ENCODE data around the gene TUBA4A.

The TUBA4A gene

GRCh38 chr2:219277703-219278654 lies 24.3 kb upstream of the TUBA4A start:
- Histone ChIP-seq H3K27me3 (ENCODE audit: insufficient read depth, low read length) (no peaks in the 10 kb centered on the region), H3K4me3 (ENCODE audit: low read length) (peak overlapping the region; percentile 62), H3K36me3 (ENCODE audit: insufficient read depth, low read length) (peaks cover 12% of the 10 kb centered on the region), H3K4me1 (ENCODE audit: insufficient read depth, low read length) (peaks cover 20% of the 10 kb centered on the region), H3K9ac (ENCODE audit: low read depth, low read length) (no peak overlapping the region), H3K27ac (ENCODE audit: low read depth, low read length) (peak overlapping the region; percentile 75; the same call in 1 of the 2 replicates), H3K9me3 (ENCODE audit: insufficient read depth, low read depth, low read length) (no peaks in the 10 kb centered on the region)
- WGBS: 31% methylated on average over 25 of the region's 25 CpGs

DNA sequence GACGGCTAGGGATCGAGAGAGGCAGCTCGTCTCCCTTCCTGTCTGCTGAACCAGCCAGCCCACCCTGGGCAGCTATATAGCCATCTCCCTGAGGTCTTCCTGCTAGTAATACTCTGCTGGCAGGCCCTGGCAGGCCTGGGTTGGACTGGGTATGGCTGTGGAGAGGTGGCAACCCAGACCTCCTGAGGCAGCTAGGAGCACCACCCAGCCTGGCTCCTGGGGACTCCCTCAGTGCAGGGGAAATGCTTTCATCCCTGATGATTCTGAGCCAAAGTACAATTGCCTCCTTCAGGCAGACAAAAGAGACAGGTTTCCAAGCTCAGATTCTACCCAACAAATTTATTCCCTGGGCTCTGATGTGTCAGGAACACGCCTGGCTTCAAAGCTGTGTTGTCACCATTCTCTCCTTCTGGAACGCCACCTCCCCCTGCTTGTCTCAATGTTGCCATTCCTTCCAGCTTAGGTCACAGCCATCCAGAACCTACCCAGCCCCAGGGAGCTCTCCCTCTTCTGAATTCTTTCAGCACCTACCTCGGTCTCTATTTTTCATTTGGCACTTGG lies 20.7 kb upstream of the TUBA4A start:
- H3K27ac ChIP-seq (ENCODE audit: low read depth, low read length): peak overlapping the region; percentile 59
- H3K9me3 ChIP-seq (ENCODE audit: insufficient read depth, low read depth, low read length): no peaks in the 10 kb centered on the region
- 47% methylated on average over 6 of the region's 6 CpGs for WGBS

GRCh38 chr2:219273937-219274336 lies 20.2 kb upstream of the TUBA4A start:
- H3K9ac ChIP-seq (ENCODE audit: low read depth, low read length): peak overlapping the region; percentile 12; the same call in 1 of the 2 replicates
- no peak overlapping the region for H3K4me3 ChIP-seq (ENCODE audit: low read length)
- no peaks in the 10 kb centered on the region for H3K9me3 ChIP-seq (ENCODE audit: insufficient read depth, low read depth, low read length)
- H3K27ac ChIP-seq (ENCODE audit: low read depth, low read length): peak overlapping the region; percentile 59
- peaks cover 20% of the 10 kb centered on the region for H3K4me1 ChIP-seq (ENCODE audit: insufficient read depth, low read length)
- peaks cover 5% of the 10 kb centered on the region; the same call in 1 of the 2 replicates for H3K27me3 ChIP-seq (ENCODE audit: insufficient read depth, low read length)
- no peaks in the 10 kb centered on the region for H3K36me3 ChIP-seq (ENCODE audit: insufficient read depth, low read length)
- WGBS: 81% methylated on average over 3 of the region's 3 CpGs

More for the DNA sequence above, 20.7 kb upstream of the TUBA4A start:
- Histone ChIP-seq H3K36me3 (ENCODE audit: insufficient read depth, low read length) (no peaks in the 10 kb centered on the region), H3K4me3 (ENCODE audit: low read length) (no peak overlapping the region), H3K9ac (ENCODE audit: low read depth, low read length) (peak overlapping the region; percentile 12; the same call in 1 of the 2 replicates), H3K4me1 (ENCODE audit: insufficient read depth, low read length) (peaks cover 20% of the 10 kb centered on the region), H3K27me3 (ENCODE audit: insufficient read depth, low read length) (no peaks in the 10 kb centered on the region)

GRCh38 chr2:219272995-219273394 lies 19.3 kb upstream of the TUBA4A start:
- H3K9ac ChIP-seq (ENCODE audit: low read depth, low read length): no peak overlapping the region
- H3K27ac ChIP-seq (ENCODE audit: low read depth, low read length): no peak overlapping the region
- no peak overlapping the region for H3K4me3 ChIP-seq (ENCODE audit: low read length)
- no peaks in the 10 kb centered on the region for H3K9me3 ChIP-seq (ENCODE audit: insufficient read depth, low read depth, low read length)
- H3K36me3 ChIP-seq (ENCODE audit: insufficient read depth, low read length): no peaks in the 10 kb centered on the region
- 95% methylated on average over 2 of the region's 2 CpGs for WGBS
- H3K4me1 ChIP-seq (ENCODE audit: insufficient read depth, low read length): peaks cover 12% of the 10 kb centered on the region
- H3K27me3 ChIP-seq (ENCODE audit: insufficient read depth, low read length): peaks cover 5% of the 10 kb centered on the region; the same call in 1 of the 2 replicates

DNA sequence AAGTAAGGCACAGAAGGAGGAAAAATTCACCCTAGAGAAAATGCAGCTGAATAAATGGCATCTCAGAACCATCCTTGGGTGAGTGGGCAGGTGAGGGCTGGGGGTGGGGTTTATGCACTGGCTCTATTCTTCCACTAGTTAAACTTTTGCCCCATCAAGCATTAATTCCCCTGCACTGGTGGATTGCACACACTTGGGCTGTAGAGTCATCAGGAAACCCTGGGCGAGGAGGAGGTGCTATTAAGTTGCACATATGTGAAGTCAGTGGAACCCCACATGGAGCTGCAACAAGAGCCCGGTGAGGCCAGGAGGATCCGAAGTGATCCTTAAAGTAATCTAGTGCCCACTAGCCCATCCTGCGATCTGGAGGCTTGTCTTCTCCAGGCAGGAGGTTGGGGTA lies 18.6 kb upstream of the TUBA4A start:
- no peak overlapping the region for H3K27ac ChIP-seq (ENCODE audit: low read depth, low read length)
- peaks cover 8% of the 10 kb centered on the region; the same call in 1 of the 2 replicates for H3K4me1 ChIP-seq (ENCODE audit: insufficient read depth, low read length)
- no peaks in the 10 kb centered on the region for H3K36me3 ChIP-seq (ENCODE audit: insufficient read depth, low read length)
- 87% methylated on average over 4 of the region's 4 CpGs for WGBS
- no peak overlapping the region for H3K9ac ChIP-seq (ENCODE audit: low read depth, low read length)
- no peak overlapping the region for H3K4me3 ChIP-seq (ENCODE audit: low read length)
- H3K9me3 ChIP-seq (ENCODE audit: insufficient read depth, low read depth, low read length): no peaks in the 10 kb centered on the region
- peaks cover 5% of the 10 kb centered on the region; the same call in 1 of the 2 replicates for H3K27me3 ChIP-seq (ENCODE audit: insufficient read depth, low read length)

DNA sequence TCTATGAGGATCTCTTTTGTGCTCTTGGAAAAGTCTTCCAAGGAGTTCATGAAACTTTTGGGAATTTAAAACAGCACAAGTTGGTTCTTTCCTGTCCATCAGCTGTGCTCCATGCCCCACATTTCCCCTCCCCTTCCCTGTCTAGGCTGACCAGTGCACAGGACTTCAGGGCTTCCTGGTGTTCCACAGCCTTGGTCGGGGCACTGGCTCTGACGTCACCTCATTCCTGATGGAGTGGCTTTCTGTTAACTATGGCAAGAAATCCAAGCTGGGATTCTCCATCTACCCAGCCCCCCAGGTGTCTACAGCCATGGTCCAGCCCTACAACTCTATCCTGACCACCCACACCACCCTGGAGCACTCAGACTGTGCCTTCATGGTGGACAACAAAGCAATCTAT lies 17.3 kb upstream of the TUBA4A start:
- Histone ChIP-seq H3K9me3 (ENCODE audit: insufficient read depth, low read depth, low read length) (no peaks in the 10 kb centered on the region), H3K9ac (ENCODE audit: low read depth, low read length) (no peak overlapping the region), H3K36me3 (ENCODE audit: insufficient read depth, low read length) (no peaks in the 10 kb centered on the region), H3K4me3 (ENCODE audit: low read length) (no peak overlapping the region), H3K27ac (ENCODE audit: low read depth, low read length) (no peak overlapping the region), H3K27me3 (ENCODE audit: insufficient read depth, low read length) (peaks cover 5% of the 10 kb centered on the region; the same call in 1 of the 2 replicates), H3K4me1 (ENCODE audit: insufficient read depth, low read length) (peaks cover 5% of the 10 kb centered on the region; the same call in 1 of the 2 replicates)
- WGBS: 94% methylated on average over 2 of the region's 2 CpGs

DNA sequence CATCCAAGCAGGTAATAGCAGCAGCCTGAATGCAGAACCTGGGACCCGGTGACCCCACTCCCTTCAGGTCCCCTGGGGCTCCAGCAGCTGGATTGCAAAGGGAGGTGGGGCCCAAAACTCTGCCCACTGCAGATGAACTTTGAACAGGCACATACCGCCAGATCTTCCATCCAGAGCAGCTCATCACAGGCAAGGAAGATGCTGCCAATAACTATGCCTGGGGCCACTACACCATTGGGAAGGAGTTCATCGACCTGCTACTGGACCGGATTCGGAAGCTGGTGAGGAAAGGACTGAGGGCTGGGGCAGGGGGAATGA lies 16.3 kb upstream of the TUBA4A start:
- 95% methylated on average over 5 of the region's 5 CpGs for WGBS
- peaks cover 5% of the 10 kb centered on the region; the same call in 1 of the 2 replicates for H3K4me1 ChIP-seq (ENCODE audit: insufficient read depth, low read length)
- H3K9ac ChIP-seq (ENCODE audit: low read depth, low read length): no peak overlapping the region
- H3K9me3 ChIP-seq (ENCODE audit: insufficient read depth, low read depth, low read length): no peaks in the 10 kb centered on the region
- no peak overlapping the region for H3K4me3 ChIP-seq (ENCODE audit: low read length)
- peaks cover 5% of the 10 kb centered on the region; the same call in 1 of the 2 replicates for H3K27me3 ChIP-seq (ENCODE audit: insufficient read depth, low read length)
- no peak overlapping the region for H3K27ac ChIP-seq (ENCODE audit: low read depth, low read length)
- H3K36me3 ChIP-seq (ENCODE audit: insufficient read depth, low read length): no peaks in the 10 kb centered on the region

DNA sequence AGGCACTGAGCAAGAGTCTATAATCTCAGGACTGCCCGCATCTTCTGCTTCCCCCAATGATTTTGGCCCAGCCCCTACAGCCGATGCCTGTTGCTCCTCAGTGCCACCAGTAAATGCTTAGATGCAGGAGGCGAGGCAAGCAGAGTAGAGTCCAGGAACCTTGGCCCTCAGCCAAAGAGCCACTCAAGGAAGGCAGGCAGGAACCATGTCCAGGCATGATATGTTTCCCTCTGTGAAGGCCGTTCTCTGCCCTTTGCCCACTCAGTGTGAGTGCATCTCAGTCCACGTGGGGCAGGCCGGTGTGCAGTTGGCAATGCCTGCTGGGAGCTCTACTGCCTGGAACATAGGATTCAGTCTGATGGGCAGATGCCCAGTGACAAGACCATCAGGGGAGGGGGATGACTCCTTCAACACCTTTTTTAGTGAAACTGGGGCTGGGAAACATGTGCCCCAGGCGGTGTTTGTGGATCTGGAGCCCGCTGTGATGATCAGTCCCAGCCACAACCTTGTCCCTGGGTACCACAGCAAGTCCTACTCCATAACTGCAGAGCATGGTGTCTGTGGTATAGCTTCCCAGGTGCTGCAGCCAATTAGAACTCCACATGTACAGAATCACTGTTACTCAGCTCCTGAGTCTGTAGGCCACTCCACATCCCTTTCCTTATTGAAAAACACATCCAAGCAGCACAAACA lies 15.8 kb upstream of the TUBA4A start:
- 90% methylated on average over 8 of the region's 8 CpGs for WGBS
- Histone ChIP-seq H3K27ac (ENCODE audit: low read depth, low read length) (no peak overlapping the region), H3K9me3 (ENCODE audit: insufficient read depth, low read depth, low read length) (no peaks in the 10 kb centered on the region)

DNA sequence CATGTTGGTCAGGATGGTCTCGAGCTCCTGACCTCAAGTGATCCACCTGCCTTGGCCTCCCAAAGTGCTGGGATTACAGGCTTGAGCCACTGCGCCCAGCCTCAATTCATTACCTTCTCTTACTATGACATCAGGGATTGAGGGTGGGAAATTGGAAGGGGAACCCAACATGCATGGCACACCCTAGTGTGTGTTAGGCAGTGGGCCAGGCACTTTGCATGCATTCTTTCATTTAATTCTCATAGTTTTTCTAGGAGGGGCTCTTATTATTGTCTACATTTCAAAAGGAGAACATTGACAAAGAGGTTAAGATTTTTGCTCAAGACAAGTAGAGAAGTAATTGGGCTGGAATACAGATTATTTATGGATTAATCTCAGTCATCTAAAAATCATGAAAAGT lies 14.6 kb upstream of the TUBA4A start:
- H3K36me3 ChIP-seq (ENCODE audit: insufficient read depth, low read length): no peaks in the 10 kb centered on the region
- H3K9ac ChIP-seq (ENCODE audit: low read depth, low read length): no peak overlapping the region
- H3K4me1 ChIP-seq (ENCODE audit: insufficient read depth, low read length): no peaks in the 10 kb centered on the region
- WGBS: 80% methylated on average over 1 of the region's 2 CpGs
- no peaks in the 10 kb centered on the region for H3K9me3 ChIP-seq (ENCODE audit: insufficient read depth, low read depth, low read length)
- H3K27me3 ChIP-seq (ENCODE audit: insufficient read depth, low read length): peaks cover 5% of the 10 kb centered on the region
- no peak overlapping the region for H3K27ac ChIP-seq (ENCODE audit: low read depth, low read length)
- H3K4me3 ChIP-seq (ENCODE audit: low read length): no peak overlapping the region

More for the DNA sequence above, 15.8 kb upstream of the TUBA4A start:
- peaks cover 5% of the 10 kb centered on the region; the same call in 1 of the 2 replicates for H3K27me3 ChIP-seq (ENCODE audit: insufficient read depth, low read length)
- no peak overlapping the region for H3K9ac ChIP-seq (ENCODE audit: low read depth, low read length)
- H3K36me3 ChIP-seq (ENCODE audit: insufficient read depth, low read length): no peaks in the 10 kb centered on the region
- H3K4me3 ChIP-seq (ENCODE audit: low read length): no peak overlapping the region
- peaks cover 4% of the 10 kb centered on the region; the same call in 1 of the 2 replicates for H3K4me1 ChIP-seq (ENCODE audit: insufficient read depth, low read length)

- no peaks in the 10 kb centered on the region for H3K36me3 ChIP-seq (ENCODE audit: insufficient read depth, low read length)
- H3K4me3 ChIP-seq (ENCODE audit: low read length): no peak overlapping the region
- H3K9ac ChIP-seq (ENCODE audit: low read depth, low read length): no peak overlapping the region
- peaks cover 8% of the 10 kb centered on the region for H3K27me3 ChIP-seq (ENCODE audit: insufficient read depth, low read length)
- H3K27ac ChIP-seq (ENCODE audit: low read depth, low read length): no peak overlapping the region
- H3K4me1 ChIP-seq (ENCODE audit: insufficient read depth, low read length): no peaks in the 10 kb centered on the region
- WGBS: 90% methylated on average over 1 of the region's 1 CpG
- no peaks in the 10 kb centered on the region for H3K9me3 ChIP-seq (ENCODE audit: insufficient read depth, low read depth, low read length)
These were observed 13.2 kb upstream of the TUBA4A start for GRCh38 chr2:219266886-219267285.

DNA sequence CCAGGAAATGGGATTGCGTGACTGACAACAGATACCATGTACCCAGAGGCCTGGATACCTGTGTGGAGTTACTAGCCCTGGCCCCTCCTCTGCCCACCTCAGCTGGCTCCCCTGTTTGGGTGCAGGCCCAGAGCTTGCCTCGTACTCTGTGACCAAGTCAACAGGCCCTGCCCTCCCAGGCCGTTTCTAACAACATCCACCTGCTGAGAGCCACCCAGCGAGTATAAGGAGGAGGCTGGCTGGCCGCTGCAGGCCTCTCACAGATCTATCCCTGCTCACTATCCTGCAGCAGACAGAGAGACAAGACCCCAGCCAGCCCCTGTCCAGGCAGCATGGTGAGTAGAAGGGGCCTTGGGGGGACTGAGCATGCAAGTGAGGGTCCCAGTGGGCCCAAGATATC lies 12.5 kb upstream of the TUBA4A start:
- WGBS: 69% methylated on average over 5 of the region's 5 CpGs
- no peaks in the 10 kb centered on the region for H3K4me1 ChIP-seq (ENCODE audit: insufficient read depth, low read length)
- H3K9ac ChIP-seq (ENCODE audit: low read depth, low read length): no peak overlapping the region
- H3K4me3 ChIP-seq (ENCODE audit: low read length): no peak overlapping the region
- H3K36me3 ChIP-seq (ENCODE audit: insufficient read depth, low read length): no peaks in the 10 kb centered on the region
- peaks cover 14% of the 10 kb centered on the region for H3K27me3 ChIP-seq (ENCODE audit: insufficient read depth, low read length)
- no peak overlapping the region for H3K27ac ChIP-seq (ENCODE audit: low read depth, low read length)
- no peaks in the 10 kb centered on the region for H3K9me3 ChIP-seq (ENCODE audit: insufficient read depth, low read depth, low read length)
